GM21447 (cell line): Measurements from ENCODE around the gene OLR1.
A peak's percentile ranks its signal among the peaks of the same experiment; 100 is the strongest.

Experiments
- ATAC-seq: cut with Tn5 transposase; IDR thresholded peaks from one replicate; pipeline ENCODE4 v1.9.1; 2021; ENCODE audit not compliant: unreplicated experiment

Gene OLR1

GRCh38 chr12:10154145-10154496, 17.8 kb downstream of the OLR1 start:
- ATAC-seq, result no peak

GRCh38 chr12:10153271-10154144, 18.4 kb downstream of the OLR1 start:
- no peak for ATAC-seq

DNA sequence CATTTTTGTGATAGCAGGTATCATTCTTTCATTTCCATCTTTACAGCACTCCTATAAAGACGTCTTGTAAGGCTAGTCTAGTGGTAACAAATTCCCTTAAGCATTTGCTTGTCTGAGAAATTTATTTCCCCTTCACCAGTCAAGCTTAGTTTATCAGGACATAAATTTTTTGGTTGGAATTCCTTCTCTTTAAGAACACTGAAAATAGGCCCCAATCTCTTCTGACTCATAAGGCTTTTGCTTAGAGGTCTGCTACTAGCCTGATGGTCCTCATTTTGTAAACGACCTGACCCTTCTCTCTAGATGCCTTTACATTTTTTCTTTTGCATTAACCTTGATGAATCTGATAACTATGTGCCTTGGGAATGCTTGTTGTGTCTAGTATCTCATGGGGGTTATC, 20.3 kb downstream of the OLR1 start:
- ATAC-seq, result no peak

- ATAC-seq, result peak; percentile 73
Observed at GRCh38 chr12:10147714-10148403, 24.1 kb downstream of the OLR1 start.

- no peak for ATAC-seq
Observed at GRCh38 chr12:10142976-10143589, 28.8 kb downstream of the OLR1 start.

GRCh38 chr12:10140001-10140400, 31.9 kb downstream of the OLR1 start:
- ATAC-seq, result no peak

GRCh38 chr12:10136637-10137205, 35.2 kb downstream of the OLR1 start:
- no peak for ATAC-seq

- no peak for ATAC-seq
Observed at GRCh38 chr12:10135126-10135525, 36.8 kb downstream of the OLR1 start.

DNA sequence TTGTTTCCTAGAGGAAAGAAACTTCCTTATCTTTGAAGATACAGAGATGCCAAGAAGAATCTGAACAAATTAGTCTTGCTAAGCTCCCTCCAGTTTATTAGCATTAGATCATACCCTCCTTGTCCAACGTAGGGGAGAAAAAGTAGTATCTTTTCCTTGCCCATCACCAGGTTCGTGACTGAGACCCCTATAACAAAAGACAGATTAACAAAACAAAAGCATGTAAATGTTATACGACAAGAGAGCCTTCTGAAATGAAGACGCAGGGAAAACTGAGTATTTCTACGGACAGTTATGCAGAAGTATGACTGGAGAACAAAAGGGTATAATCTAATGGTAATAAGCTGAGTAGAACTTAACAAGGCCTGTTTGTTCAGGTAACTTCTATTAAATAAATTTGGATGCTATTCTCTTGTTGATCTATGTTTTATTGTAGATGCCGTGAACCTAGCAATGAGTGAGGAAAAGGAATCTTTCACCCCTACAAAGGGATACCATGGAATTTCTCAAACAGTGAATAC, 39.0 kb downstream of the OLR1 start:
- no peak for ATAC-seq

- no peak for ATAC-seq
Observed at GRCh38 chr12:10131111-10131690, 40.7 kb downstream of the OLR1 start.

DNA sequence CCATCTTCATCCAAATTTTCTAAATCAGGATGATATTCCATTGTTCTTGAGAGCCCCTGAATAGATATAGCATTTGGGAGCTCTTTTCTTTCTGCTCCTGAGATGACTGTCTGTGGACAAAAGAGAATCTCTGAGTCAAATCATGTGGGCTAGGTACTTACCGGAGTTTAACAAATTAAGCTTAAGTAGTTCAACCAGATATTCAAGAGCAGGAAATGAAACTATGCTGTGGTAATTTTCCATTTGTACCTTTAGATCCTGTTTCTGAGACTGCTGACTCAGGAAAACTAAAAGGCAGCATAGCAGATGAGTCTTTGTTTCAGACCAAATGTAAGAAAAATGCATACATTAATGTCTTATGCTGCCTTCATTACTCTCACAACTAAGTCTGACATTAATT, 41.9 kb downstream of the OLR1 start, which contains the start of gene CLEC7A:
Gene CLEC7A, minus strand, starts transcription at position 158 of the 400 bp plus-strand sequence. Its CDS starts 117 bp downstream, at position 41.
- peak; percentile 88 for ATAC-seq

DNA sequence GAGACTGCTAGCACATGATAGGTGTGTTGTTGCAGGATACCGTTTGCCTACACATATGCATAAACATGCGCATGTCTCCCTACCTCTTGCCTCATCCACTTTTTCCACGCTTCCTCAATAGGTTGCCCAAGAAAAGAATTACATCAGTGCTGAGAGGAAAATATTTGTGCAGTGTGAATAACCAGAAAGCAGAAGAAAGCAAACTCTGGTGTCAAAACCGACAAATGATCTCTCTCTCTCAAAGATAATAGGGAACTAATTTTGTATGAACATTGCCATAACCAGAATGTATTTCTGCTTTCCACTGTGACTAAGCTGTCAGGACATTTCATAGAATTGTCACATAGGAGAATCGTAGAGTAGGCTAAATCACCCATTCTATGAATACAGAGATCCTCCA, 43.2 kb downstream of the OLR1 start:
- ATAC-seq, result no peak

- no peak for ATAC-seq
Observed at GRCh38 chr12:10126413-10126812, 45.5 kb downstream of the OLR1 start.

GRCh38 chr12:10122689-10123088, 49.2 kb downstream of the OLR1 start:
- no peak for ATAC-seq

- ATAC-seq, result no peak
Observed at GRCh38 chr12:10121278-10121677, 50.7 kb downstream of the OLR1 start.

GRCh38 chr12:10119066-10119465, 52.9 kb downstream of the OLR1 start:
- ATAC-seq, result no peak

- ATAC-seq, result no peak
Observed at GRCh38 chr12:10115890-10116289, 56.0 kb downstream of the OLR1 start.

DNA sequence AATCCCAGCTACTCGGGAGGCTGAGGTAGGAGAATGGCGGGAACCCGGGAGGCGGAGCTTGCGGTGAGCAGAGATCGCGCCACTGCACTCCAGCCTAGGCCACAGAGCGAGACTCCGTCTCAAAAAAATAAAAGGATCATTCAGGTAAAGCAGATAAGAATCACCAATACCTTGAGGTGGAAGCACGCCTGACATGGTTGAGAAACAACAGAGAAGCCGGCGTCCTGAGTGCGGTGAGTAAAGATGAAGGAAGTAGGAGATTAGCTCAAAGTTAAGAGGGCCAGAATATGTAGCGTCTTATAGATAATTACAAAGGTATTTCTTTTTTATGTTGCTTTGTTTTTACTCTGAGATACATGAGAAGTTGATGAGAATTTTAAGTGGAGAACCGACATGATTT, 56.6 kb downstream of the OLR1 start:
- ATAC-seq, result no peak

- no peak for ATAC-seq
Observed at GRCh38 chr12:10113920-10114319, 58.0 kb downstream of the OLR1 start.

DNA sequence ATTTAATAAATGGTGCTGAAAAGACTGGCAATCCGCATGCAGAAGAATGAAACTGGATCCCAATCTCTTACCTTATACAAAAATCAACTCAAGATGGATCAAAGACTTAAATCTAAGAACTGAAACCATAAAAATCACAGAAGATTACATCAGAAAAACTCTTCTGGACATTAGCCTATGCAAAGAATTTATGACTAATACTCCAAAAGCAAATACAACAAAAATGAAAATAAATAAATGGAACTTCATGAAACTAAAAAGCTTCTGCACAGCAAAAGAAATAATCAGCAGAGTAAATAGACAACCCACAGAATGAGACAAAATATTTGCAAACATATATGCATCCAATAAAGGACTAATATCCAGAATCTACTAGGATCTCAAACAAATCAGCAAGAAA, 58.9 kb downstream of the OLR1 start:
- ATAC-seq, result no peak

DNA sequence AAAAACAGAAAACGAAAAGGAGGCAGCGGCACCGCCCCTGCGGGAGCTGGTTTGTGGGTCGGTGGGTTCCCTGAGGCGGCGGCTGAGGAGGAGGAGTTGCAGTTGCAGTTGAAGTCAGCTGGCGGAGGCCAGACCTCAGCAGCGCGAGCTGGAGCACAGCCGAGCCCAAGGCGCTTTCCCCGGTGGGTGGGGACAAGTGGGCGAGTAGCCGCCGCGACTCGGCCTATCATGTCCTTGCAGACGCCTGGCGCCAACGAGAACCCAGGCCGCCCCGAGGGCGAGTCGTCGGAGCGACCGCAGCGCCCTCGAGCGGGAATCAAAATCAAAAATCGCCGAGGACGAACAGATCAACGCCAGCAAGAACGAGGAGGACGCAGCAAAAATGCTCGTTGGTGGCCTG, 60.5 kb downstream of the OLR1 start:
- no peak for ATAC-seq
